ENCODE data around the gene MAP2K2. TPM values are rescaled to one million over a fixed set of nuclear protein-coding genes. Genes with fewer than 3 reads are reported as not detected.

Gene MAP2K2
- total and polyA plus RNA-seq, 9 of the 15 experiments (the other 6 are each of a cell fraction or from before 2014, with no cell fraction given) = 1.0 to 151 (median 58.3) TPM

GRCh38 chr19:4059891-4060620 is 63.9 kb downstream of the MAP2K2 start (continued):
- TF ChIP-seq, protein P1, sequence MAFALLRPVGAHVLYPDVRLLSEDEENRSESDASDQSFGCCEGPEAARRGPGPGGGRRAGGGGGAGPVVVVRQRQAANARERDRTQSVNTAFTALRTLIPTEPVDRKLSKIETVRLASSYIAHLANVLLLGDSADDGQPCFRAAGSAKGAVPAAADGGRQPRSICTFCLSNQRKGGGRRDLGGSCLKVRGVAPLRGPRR (CRISPR knock-in tag; IDR thresholded peaks at IDR 0.05) = no peak
- 0 out of 2 replicates have a peak, but pooled peaks have one; percentile 11 for TF ChIP-seq POLR2AphosphoS5 (IDR thresholded peaks at IDR 0.05; ENCODE audit: control insufficient read depth, insufficient read depth, low read depth, low read length)
- TF ChIP-seq GATAD2A (IDR thresholded peaks at IDR 0.05) = no peak
- no peak for TF ChIP-seq MED1 (CRISPR knock-in tag; IDR thresholded peaks at IDR 0.05; ENCODE audit: borderline replicate concordance)
- TF ChIP-seq RBM25 (IDR thresholded peaks at IDR 0.05; ENCODE audit: low read depth, low read length, severe bottlenecking) = peak; percentile 60
- no peak for TF ChIP-seq ZNF146 (CRISPR knock-in tag; IDR thresholded peaks at IDR 0.05; ENCODE audit: unreplicated experiment)
- TF ChIP-seq ZNF212 (CRISPR knock-in tag; IDR thresholded peaks at IDR 0.05) = no peak
- no peak for TF ChIP-seq CCNT2 (IDR thresholded peaks at IDR 0.05; ENCODE audit: borderline replicate concordance, extremely low read depth, insufficient read length, low read depth, low read length)
- no peak for TF ChIP-seq ESRRA (IDR thresholded peaks at IDR 0.05; ENCODE audit: borderline replicate concordance, low read depth)
- peak; percentile 75 for TF ChIP-seq SAFB (IDR thresholded peaks at IDR 0.05; ENCODE audit: borderline replicate concordance, low read depth, low read length)
- peak; percentile 12; the same call in 1 of the 2 replicates for TF ChIP-seq PTBP1 (IDR thresholded peaks at IDR 0.05; ENCODE audit: low read depth, low read length)
- TF ChIP-seq WHSC1 (IDR thresholded peaks at IDR 0.05; ENCODE audit: low read length) = no peak
- TF ChIP-seq SMAD2 (IDR thresholded peaks at IDR 0.05; ENCODE audit: low read depth, low read length) = no peak
- TF ChIP-seq ARID1B (IDR thresholded peaks at IDR 0.05) = peak; percentile 24; the same call in 1 of the 2 replicates
- peak; percentile 33 for TF ChIP-seq PRPF4 (IDR thresholded peaks at IDR 0.05; ENCODE audit: insufficient read depth, low read depth, low read length, poor library complexity, severe bottlenecking)
- TF ChIP-seq, protein P2, sequence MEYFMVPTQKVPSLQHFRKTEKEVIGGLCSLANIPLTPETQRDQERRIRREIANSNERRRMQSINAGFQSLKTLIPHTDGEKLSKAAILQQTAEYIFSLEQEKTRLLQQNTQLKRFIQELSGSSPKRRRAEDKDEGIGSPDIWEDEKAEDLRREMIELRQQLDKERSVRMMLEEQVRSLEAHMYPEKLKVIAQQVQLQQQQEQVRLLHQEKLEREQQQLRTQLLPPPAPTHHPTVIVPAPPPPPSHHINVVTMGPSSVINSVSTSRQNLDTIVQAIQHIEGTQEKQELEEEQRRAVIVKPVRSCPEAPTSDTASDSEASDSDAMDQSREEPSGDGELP (CRISPR knock-in tag; IDR thresholded peaks at IDR 0.05; ENCODE audit: borderline replicate concordance) = peak; percentile 65
- peak; percentile 20; the same call in 1 of the 2 replicates for TF ChIP-seq ETV5 (CRISPR knock-in tag; IDR thresholded peaks at IDR 0.05; ENCODE audit: low read depth)
- TF ChIP-seq ZNF512 (tag; IDR thresholded peaks at IDR 0.05) = no peak
- peak; percentile 89 for TF ChIP-seq ZBTB7A (IDR thresholded peaks at IDR 0.05; ENCODE audit: borderline replicate concordance, control insufficient read depth, low read depth, low read length)
- TF ChIP-seq EGR1 (conservative IDR thresholded peaks at IDR 0.05) = peak; percentile 71
- no peak for TF ChIP-seq MIER1 (IDR thresholded peaks at IDR 0.05; ENCODE audit: low read depth)
- TF ChIP-seq, protein P3, sequence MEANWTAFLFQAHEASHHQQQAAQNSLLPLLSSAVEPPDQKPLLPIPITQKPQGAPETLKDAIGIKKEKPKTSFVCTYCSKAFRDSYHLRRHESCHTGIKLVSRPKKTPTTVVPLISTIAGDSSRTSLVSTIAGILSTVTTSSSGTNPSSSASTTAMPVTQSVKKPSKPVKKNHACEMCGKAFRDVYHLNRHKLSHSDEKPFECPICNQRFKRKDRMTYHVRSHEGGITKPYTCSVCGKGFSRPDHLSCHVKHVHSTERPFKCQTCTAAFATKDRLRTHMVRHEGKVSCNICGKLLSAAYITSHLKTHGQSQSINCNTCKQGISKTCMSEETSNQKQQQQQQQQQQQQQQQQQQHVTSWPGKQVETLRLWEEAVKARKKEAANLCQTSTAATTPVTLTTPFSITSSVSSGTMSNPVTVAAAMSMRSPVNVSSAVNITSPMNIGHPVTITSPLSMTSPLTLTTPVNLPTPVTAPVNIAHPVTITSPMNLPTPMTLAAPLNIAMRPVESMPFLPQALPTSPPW (CRISPR knock-in tag; IDR thresholded peaks at IDR 0.05) = peak; percentile 74
- 0 out of 2 replicates have a peak, but pooled peaks have one; percentile 19 for TF ChIP-seq FOSL1 (tag; conservative IDR thresholded peaks at IDR 0.05)
- TF ChIP-seq ZNF282 (CRISPR knock-in tag; IDR thresholded peaks at IDR 0.05) = no peak
- TF ChIP-seq RFX5 (IDR thresholded peaks at IDR 0.05; ENCODE audit: low read depth, low read length) = no peak
